Midbrain (tissue), 1 donor: ENCODE measurements around the gene SQOR.

Experiments used
- DNase-seq: peaks from one replicate; lab custom pipeline; 2025; lab: John Stamatoyannopoulos, UW

Gene SQOR

DNA sequence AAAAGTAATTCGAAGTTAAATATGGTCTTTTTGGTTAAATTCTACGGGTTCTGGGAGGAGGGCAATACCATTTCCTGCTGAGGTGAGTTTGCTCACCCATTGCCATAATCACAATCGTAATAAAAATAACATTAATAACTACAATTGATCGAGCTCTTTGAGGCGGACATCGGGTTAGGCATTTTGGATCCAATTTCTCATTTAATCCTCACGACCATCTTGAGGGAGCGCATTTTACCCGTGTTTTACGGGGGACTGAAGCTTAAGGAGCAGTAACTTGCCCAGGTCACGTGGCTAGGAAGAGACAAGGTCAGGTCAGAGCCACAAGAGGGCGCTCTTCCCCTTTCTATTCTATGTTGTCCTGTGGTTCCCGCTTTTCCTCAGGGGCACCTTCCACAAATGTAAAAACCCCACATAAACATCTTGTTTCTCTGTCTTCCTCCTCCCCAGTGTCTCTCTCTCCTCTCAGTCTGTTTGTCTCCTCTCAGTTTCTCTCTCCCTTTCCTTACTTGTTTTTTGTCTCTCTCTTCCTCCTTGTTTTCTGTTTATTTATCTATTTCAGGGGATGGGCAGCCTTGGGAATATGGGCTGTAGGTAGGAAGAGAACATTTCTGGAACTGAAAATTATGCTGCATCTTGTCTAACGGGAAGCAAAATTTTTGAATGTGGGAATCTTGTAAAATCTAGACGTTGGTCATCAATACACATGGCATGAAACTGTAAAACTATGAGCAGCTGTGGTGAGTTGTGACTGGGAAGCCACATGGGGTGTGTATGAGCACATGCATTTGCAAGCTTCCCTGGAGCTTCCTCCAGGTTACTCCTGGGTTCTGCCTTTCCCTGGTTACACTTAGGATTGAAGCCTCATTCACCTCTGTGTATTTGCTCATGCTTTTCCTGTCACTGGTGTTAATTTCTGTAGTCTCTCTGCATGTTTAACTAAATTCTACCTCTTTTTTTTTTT, 71.0 kb downstream of the SQOR start:
- DNase-seq: peak; percentile 85

DNA sequence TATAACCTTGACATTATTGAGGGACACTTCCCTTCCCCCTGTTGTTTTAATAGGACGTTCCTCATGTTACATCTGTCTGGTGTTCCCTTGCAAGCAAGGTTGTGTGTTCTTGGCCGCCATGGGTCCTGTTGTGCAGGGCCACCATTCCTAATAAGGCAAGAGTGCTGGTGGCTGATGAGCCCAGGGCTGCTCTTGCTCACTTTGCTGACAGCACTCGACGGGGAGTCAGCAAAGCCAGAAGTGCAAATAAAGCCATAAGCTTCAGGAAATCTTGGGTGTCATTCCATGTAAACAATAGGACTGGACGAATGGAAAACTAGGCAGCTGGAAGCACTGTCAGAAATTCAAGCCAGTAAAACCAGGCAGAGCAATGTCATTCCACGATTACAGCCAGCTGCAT, 75.8 kb downstream of the SQOR start:
- no peak for DNase-seq

DNA sequence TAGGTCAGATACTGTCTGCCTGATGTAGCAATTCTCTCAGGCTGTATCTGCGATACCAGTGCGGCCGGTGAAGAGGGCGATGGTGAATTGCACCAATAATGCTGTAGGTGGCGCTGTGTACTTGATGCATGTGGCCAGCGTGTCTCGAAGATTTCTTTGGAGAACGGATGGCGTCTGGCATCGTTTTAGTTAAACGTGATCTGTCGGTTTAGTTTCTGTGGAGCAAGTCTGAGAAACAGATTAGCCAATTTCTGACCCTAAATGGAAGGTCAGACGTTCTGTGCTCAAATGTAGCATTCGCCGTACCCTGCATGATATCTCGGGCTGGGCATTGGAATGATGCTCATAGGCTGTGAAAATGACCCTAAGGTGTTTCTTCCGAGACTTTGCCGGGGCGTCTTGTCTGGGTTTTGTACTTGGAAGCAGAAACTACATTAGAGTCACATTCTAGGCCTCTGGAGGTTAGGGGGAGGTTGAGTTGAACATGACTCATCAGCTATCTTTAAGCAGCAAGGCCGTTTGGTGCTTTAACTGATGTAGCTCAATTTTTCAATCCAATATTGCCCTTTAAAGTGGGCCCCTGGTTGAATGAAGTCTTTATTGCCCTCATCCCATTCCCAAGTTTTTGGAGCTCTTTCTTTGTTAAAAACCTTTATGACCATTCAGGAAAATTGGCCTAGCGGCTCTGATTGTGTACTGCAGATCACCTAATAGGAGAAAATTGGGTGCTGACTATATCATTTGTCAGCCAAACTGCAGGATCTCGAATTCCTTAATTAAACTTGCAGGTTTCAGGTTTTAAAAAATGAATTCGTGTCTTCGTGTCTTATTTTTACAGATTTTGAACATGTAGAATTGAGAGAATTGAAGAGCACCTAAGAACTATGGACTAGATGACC, 80.0 kb downstream of the SQOR start:
- peak; percentile 49 for DNase-seq

DNA sequence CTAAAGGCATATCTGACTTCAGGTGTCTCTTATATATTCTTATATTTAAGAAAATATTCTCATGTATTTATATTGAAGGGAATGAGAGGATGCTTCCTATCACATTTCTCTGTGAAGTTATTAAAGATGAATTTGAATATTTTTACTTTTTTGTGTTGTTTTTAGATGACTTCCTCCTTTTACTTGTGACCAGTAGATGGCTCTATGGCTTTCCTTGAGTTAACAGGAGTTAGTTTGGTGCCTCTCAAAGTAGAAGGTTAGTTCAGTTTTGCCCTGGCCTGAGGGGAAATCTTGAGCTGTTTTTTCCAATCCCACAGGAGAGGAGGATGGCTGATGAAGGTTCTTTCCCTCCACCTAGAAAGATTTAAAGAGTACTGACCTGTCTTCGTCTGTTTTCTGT, 80.7 kb downstream of the SQOR start:
- DNase-seq: no peak

DNA sequence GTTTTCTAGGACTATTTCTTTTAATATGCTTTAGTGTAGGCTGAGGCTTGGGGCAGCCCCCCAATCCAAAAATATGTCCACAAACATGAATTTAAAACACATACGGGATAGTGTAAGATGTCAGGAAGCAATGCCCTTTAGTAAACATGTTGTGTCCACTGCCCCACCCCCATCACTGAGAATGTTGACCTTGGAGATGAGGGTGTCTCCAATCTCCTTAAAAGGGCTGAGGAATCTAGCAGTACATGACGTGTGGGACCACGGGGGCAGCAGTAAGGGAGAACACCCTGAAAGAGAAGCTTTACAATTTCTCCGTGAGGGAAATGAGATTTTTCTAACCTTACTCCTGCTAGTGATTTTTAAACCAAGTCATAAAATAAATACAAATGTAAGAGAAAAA, 84.7 kb downstream of the SQOR start:
- no peak for DNase-seq

DNA sequence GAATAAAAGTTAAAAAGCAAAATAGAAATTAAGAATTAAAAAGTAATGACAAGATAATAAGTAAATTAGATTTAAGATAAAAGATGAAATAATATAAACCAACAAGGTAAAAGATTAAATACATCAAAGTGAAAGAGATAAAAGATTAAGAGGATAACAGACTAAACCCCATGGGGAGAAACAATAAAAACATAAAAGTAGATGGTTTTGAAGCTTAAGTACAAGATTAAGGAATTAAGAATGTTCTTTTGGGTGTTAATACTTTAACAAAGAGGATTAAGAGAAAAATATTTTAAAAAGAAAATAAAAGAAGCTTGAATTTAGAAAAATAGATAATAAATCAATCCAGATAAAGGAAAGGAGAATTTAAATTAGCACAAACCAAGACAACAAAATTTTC, 85.4 kb downstream of the SQOR start:
- DNase-seq: no peak

DNA sequence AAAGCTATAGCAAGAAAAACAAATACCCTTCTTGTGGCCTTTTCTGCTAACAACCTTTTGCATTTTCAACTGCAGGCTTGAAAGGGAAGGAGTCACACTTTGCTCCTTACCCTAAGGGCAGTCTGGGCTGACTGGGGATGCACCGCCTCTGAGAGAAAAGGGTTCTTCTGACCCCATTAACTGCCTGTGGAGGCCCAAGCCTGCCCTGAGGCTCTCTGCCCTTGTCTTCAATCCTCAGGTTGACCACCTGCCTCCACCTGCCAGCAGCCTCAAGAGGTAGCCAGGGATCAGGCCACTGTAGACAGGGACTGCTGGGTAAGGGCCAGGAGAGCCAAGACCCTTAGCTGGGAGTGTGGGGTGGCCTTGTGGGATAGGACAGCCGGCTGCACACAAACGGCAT, 93.8 kb downstream of the SQOR start:
- no peak for DNase-seq

DNA sequence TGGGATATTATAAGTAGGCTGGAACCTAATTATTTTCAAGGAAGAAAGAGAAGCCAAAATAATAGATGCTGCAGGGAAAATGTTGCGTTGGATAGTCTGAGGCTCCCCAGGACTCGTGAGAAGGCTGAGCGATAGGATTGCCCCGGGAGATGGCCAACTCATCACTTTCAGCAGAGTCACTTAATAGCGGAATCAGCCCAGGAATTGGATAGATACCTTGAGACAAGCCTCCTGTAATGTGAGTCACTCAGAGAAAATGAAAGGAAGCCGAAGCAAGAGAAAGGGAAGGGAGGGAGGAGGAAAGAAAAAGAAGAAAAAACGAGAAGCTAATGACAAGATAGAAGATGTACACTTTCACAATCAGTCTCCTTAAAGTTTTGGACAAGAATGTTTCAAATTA, 94.3 kb downstream of the SQOR start:
- DNase-seq: no peak

DNA sequence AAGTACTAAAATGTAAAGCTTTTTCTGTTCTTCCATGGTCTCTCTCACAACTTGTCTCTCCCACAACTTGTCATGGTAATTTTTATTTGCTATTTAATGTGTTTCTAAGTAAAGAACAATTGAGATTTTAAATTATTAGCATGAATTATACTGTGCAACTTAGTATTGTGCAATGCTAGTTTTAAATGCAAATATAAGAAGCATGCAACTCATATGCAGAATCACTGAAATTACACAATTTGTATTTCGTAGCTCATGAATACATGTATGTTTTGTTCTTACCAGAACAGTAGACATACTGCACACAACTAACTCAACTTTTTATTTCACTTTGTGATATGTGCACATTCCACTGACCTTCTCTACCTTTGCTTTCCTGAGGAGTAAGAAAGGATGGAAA, 96.5 kb downstream of the SQOR start:
- DNase-seq: no peak

DNA sequence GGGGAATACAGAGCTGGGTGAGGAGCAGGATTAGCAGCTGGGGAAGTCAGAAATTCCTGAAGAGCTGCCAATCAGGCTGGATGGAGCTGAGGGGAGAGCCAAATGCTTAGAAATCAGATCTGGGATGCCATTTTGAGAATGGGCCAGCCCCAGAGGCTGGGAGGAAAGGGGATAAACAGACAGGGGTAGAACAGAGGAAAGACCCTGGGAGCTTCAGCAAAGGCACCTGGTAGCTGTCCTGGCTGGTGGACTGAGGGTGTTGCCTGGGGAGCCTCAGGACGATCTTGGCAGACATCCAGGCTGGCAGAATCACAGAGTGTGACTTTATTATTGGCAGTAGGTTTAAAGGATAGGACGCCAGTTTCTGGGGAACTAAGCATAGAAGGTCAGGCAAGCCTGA, 97.8 kb downstream of the SQOR start:
- DNase-seq: peak; percentile 22

DNA sequence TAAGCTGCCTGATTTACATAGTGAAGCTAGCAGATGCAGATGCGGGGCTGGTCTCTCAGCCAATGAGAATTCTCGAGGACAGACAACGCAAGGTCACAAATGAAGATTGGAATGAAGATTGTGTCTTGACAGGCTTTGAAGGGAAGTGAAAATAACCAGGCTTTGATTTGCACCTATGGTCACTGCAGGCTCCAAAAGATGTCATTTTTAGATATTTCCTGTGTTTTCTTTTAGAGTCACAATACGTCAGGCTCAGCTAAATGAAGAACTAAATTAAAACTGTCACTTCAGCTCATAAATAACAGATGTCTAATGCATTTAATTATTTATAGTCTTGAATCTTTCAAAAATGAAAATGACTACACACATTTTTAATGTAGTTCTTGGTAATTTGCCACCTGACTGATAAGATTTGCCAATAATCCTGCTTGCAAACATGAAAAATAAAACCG, 99.5 kb downstream of the SQOR start:
- no peak for DNase-seq
